ENCODE measurements around the gene SLC36A3. TPM values are rescaled to one million over a fixed set of nuclear protein-coding genes. Genes with fewer than 3 reads are reported as not detected.

Gene SLC36A3
- total and polyA plus RNA-seq, 3 donors from 2014 or later: 4.2 to 21.9 (median 8.3) TPM

DNA sequence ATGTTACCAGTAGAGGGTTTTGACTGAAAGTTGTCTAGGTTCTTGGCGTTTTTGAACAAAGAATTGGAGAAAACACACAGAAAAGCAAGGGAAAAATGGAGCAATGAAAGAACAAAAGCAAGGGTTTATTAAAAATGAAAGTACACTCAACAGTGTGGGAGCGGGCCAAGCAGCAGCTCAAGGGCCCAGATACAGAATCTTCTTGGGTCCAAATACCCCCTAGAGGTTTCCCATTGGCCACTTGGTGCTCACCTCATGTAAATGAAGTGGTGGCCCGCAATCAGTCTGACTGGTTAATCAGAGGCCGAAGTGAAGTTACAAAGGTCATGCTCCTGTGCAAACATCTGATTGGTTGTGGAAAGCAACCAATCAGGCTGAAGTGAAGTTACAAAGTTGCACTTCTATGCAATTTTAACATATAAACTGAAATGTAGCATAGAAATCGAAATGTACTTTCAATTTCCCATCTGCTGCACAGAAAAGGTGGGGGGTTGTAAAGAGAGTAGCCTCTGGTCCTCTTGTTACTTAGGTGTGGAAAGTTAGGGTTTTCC, 52.5 kb downstream of the SLC36A3 start:
- Histone ChIP-seq H3K27me3 (no peaks in the 10 kb centered on the region), H3K36me3 (ENCODE audit: low read depth, missing control alignments) (no peaks in the 10 kb centered on the region), H3K4me1 (peaks cover 12% of the 10 kb centered on the region), H3K9me3 (no peaks in the 10 kb centered on the region), H3K27ac (peak overlapping the region; percentile 34 to 82), H3K4me3 (no peak overlapping the region)
- TF ChIP-seq POLR2A (IDR thresholded peaks at IDR 0.05): no peak
- TF ChIP-seq, protein P1, sequence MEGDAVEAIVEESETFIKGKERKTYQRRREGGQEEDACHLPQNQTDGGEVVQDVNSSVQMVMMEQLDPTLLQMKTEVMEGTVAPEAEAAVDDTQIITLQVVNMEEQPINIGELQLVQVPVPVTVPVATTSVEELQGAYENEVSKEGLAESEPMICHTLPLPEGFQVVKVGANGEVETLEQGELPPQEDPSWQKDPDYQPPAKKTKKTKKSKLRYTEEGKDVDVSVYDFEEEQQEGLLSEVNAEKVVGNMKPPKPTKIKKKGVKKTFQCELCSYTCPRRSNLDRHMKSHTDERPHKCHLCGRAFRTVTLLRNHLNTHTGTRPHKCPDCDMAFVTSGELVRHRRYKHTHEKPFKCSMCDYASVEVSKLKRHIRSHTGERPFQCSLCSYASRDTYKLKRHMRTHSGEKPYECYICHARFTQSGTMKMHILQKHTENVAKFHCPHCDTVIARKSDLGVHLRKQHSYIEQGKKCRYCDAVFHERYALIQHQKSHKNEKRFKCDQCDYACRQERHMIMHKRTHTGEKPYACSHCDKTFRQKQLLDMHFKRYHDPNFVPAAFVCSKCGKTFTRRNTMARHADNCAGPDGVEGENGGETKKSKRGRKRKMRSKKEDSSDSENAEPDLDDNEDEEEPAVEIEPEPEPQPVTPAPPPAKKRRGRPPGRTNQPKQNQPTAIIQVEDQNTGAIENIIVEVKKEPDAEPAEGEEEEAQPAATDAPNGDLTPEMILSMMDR (IDR thresholded peaks at IDR 0.05): no peak
- 56 to 59% methylated on average over 5 of the region's 5 CpGs for WGBS, 2 donors
- peak; percentile 69 for DNase-seq
- intact Hi-C loops (cut with DNase I; ENCODE audit: low total_unique reads): no loop called here

DNA sequence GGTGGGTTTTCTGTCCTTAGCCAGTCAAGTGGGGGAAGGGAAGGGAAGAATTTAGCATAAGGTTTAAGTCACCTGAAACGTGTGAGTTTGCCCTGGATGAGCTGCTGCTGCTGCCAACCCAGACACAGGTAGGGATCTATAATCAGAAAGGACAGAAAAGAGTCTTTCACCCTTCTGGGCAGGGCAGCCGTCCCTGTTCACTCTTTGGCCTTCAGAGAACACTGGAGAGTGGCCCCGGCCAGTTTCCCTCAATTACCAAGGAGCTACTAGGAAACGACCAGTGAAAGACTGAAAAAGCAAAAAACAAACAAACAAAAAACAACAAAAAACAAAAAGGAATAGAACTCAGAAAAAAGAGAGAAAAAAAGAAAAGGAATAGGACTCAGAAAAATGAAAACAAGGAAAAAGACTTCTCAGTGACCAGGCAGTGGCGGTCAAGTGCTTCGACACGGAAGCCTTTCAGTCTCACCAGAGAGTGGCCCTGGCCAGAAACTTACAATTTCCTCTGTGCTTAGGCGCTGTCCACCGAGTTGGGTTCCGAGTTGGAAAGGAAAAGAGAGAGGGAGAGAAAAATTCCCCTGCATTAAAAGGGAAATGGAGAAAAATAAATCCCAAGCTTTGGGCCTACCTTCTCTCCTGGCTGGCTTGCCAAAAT, 53.1 kb downstream of the SLC36A3 start:
- intact Hi-C loops (cut with DNase I; ENCODE audit: low total_unique reads): no loop called here
- Histone ChIP-seq H3K9me3 (no peaks in the 10 kb centered on the region), H3K27ac (peak overlapping the region; percentile 34 to 82), H3K27me3 (no peaks in the 10 kb centered on the region), H3K4me1 (peaks cover 12% of the 10 kb centered on the region), H3K4me3 (no peak overlapping the region), H3K36me3 (ENCODE audit: low read depth, missing control alignments) (no peaks in the 10 kb centered on the region)
- TF ChIP-seq POLR2A (IDR thresholded peaks at IDR 0.05): no peak
- TF ChIP-seq, protein P1 (IDR thresholded peaks at IDR 0.05): no peak
- peak; percentile 28 for DNase-seq
- WGBS, 2 donors: 66 to 80% methylated on average over 9 to 10 of the region's 10 CpGs

GRCh38 chr5:151249281-151249680, 54.3 kb downstream of the SLC36A3 start:
- H3K27me3 ChIP-seq: no peaks in the 10 kb centered on the region
- no peaks in the 10 kb centered on the region for H3K9me3 ChIP-seq
- H3K4me1 ChIP-seq: peaks cover 10% of the 10 kb centered on the region
- no peak for TF ChIP-seq POLR2A (IDR thresholded peaks at IDR 0.05)
- TF ChIP-seq, protein P1 (IDR thresholded peaks at IDR 0.05): no peak
- H3K4me3 ChIP-seq: no peak overlapping the region
- no peaks in the 10 kb centered on the region for H3K36me3 ChIP-seq (ENCODE audit: low read depth, missing control alignments)
- DNase-seq: no peak
- intact Hi-C loops (cut with DNase I; ENCODE audit: low total_unique reads): no loop called here
- WGBS, 2 donors: 83 to 92% methylated on average over 5 of the region's 5 CpGs
- H3K27ac ChIP-seq: no peak overlapping the region

GRCh38 chr5:151248651-151249050, 54.9 kb downstream of the SLC36A3 start:
- TF ChIP-seq POLR2A (IDR thresholded peaks at IDR 0.05): no peak
- TF ChIP-seq, protein P1 (IDR thresholded peaks at IDR 0.05): no peak
- H3K4me3 ChIP-seq: no peak overlapping the region
- H3K27me3 ChIP-seq: no peaks in the 10 kb centered on the region
- WGBS, 2 donors: 81 to 85% methylated on average over 2 of the region's 2 CpGs
- intact Hi-C loops (cut with DNase I; ENCODE audit: low total_unique reads): no loop called here
- no peaks in the 10 kb centered on the region for H3K36me3 ChIP-seq (ENCODE audit: low read depth, missing control alignments)
- H3K9me3 ChIP-seq: no peaks in the 10 kb centered on the region
- H3K27ac ChIP-seq: no peak overlapping the region
- peaks cover 4% of the 10 kb centered on the region for H3K4me1 ChIP-seq
- DNase-seq: no peak

All from testis (tissue), 3 donors.